ENCODE results near the gene KRT31.

The KRT31 gene

GRCh38 chr17:41403404-41404023 is 6.1 kb upstream of the KRT31 start (continued):
- TF ChIP-seq ZSCAN5A (tag by site-specific recombination; IDR thresholded peaks at IDR 0.05): 0 out of 2 replicates have a peak, but pooled peaks have one; percentile 11
- TF ChIP-seq, protein P1, sequence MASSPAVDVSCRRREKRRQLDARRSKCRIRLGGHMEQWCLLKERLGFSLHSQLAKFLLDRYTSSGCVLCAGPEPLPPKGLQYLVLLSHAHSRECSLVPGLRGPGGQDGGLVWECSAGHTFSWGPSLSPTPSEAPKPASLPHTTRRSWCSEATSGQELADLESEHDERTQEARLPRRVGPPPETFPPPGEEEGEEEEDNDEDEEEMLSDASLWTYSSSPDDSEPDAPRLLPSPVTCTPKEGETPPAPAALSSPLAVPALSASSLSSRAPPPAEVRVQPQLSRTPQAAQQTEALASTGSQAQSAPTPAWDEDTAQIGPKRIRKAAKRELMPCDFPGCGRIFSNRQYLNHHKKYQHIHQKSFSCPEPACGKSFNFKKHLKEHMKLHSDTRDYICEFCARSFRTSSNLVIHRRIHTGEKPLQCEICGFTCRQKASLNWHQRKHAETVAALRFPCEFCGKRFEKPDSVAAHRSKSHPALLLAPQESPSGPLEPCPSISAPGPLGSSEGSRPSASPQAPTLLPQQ (tag by site-specific recombination; IDR thresholded peaks at IDR 0.05): no peak
- no peak for TF ChIP-seq ZNF433 (tag by site-specific recombination; IDR thresholded peaks at IDR 0.05; ENCODE audit: low read depth)
- no peak for TF ChIP-seq ZNF19 (tag by site-specific recombination; IDR thresholded peaks at IDR 0.05; ENCODE audit: low read depth)
- TF ChIP-seq ZNF24 (tag by site-specific recombination; IDR thresholded peaks at IDR 0.05): no peak
- TF ChIP-seq ZNF48 (tag by site-specific recombination; IDR thresholded peaks at IDR 0.05): no peak
- TF ChIP-seq ZNF223 (tag by site-specific recombination; IDR thresholded peaks at IDR 0.05): 0 out of 2 replicates have a peak, but pooled peaks have one; percentile 8
- TF ChIP-seq, protein P2, sequence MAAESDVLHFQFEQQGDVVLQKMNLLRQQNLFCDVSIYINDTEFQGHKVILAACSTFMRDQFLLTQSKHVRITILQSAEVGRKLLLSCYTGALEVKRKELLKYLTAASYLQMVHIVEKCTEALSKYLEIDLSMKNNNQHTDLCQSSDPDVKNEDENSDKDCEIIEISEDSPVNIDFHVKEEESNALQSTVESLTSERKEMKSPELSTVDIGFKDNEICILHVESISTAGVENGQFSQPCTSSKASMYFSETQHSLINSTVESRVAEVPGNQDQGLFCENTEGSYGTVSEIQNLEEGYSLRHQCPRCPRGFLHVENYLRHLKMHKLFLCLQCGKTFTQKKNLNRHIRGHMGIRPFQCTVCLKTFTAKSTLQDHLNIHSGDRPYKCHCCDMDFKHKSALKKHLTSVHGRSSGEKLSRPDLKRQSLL (tag by site-specific recombination; IDR thresholded peaks at IDR 0.05): no peak
- no peak for TF ChIP-seq ZNF138 (tag by site-specific recombination; IDR thresholded peaks at IDR 0.05; ENCODE audit: borderline replicate concordance)
- no peak for TF ChIP-seq KLF1 (tag by site-specific recombination; IDR thresholded peaks at IDR 0.05)
- TF ChIP-seq TRIM28 (IDR thresholded peaks at IDR 0.05; ENCODE audit: borderline replicate concordance, low read length): 0 out of 2 replicates have a peak, but pooled peaks have one; percentile 17
- TF ChIP-seq ZFP41 (tag by site-specific recombination; IDR thresholded peaks at IDR 0.05; ENCODE audit: borderline replicate concordance): no peak
- no peak for TF ChIP-seq ZNF274 (IDR thresholded peaks at IDR 0.05; ENCODE audit: low read length)
- TF ChIP-seq ZNF274 (tag by site-specific recombination; IDR thresholded peaks at IDR 0.05; ENCODE audit: borderline replicate concordance): no peak
- TF ChIP-seq IKZF3 (tag by site-specific recombination; IDR thresholded peaks at IDR 0.05): no peak
- no peak for TF ChIP-seq GLIS1 (tag by site-specific recombination; IDR thresholded peaks at IDR 0.05)
- TF ChIP-seq ZNF549 (tag by site-specific recombination; IDR thresholded peaks at IDR 0.05): no peak
- TF ChIP-seq ZNF510 (tag by site-specific recombination; IDR thresholded peaks at IDR 0.05; ENCODE audit: insufficient replicate concordance): no peak
- no peak for TF ChIP-seq ZNF530 (tag by site-specific recombination; IDR thresholded peaks at IDR 0.05; ENCODE audit: low read depth)
- TF ChIP-seq SALL2 (tag by site-specific recombination; IDR thresholded peaks at IDR 0.05; ENCODE audit: borderline replicate concordance): no peak; the same call in 1 of the 2 replicates
- TF ChIP-seq ZNF114 (tag by site-specific recombination; IDR thresholded peaks at IDR 0.05): no peak
- TF ChIP-seq BCL11A (tag by site-specific recombination; IDR thresholded peaks at IDR 0.05; ENCODE audit: low read depth): no peak
- TF ChIP-seq ZFP37 (tag by site-specific recombination; IDR thresholded peaks at IDR 0.05): 0 out of 2 replicates have a peak, but pooled peaks have one; percentile 73
- TF ChIP-seq ZNF654 (tag by site-specific recombination; IDR thresholded peaks at IDR 0.05; ENCODE audit: low read depth): no peak
- TF ChIP-seq ZBTB8A (tag by site-specific recombination; IDR thresholded peaks at IDR 0.05): no peak
- no peak for TF ChIP-seq WT1 (tag by site-specific recombination; IDR thresholded peaks at IDR 0.05)
- no peak for TF ChIP-seq ZNF658 (tag by site-specific recombination; IDR thresholded peaks at IDR 0.05)
- no peak for TF ChIP-seq ZNF140 (tag by site-specific recombination; IDR thresholded peaks at IDR 0.05)
- TF ChIP-seq MEIS1 (CRISPR knock-in tag; IDR thresholded peaks at IDR 0.05; ENCODE audit: borderline replicate concordance): no peak
- peak; percentile 92 for TF ChIP-seq ZNF513 (tag by site-specific recombination; IDR thresholded peaks at IDR 0.05)
- no peak for TF ChIP-seq ZFHX2 (tag by site-specific recombination; conservative IDR thresholded peaks at IDR 0.05)
- TF ChIP-seq HOXD13 (CRISPR knock-in tag; IDR thresholded peaks at IDR 0.05; ENCODE audit: borderline replicate concordance): no peak
- peak; percentile 95 for TF ChIP-seq ZNF768 (tag by site-specific recombination; IDR thresholded peaks at IDR 0.05)
- TF ChIP-seq, protein P3, sequence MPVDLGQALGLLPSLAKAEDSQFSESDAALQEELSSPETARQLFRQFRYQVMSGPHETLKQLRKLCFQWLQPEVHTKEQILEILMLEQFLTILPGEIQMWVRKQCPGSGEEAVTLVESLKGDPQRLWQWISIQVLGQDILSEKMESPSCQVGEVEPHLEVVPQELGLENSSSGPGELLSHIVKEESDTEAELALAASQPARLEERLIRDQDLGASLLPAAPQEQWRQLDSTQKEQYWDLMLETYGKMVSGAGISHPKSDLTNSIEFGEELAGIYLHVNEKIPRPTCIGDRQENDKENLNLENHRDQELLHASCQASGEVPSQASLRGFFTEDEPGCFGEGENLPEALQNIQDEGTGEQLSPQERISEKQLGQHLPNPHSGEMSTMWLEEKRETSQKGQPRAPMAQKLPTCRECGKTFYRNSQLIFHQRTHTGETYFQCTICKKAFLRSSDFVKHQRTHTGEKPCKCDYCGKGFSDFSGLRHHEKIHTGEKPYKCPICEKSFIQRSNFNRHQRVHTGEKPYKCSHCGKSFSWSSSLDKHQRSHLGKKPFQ (tag by site-specific recombination; IDR thresholded peaks at IDR 0.05): no peak
- TF ChIP-seq ZNF664 (tag by site-specific recombination; IDR thresholded peaks at IDR 0.05): peak; percentile 60

All from HEK293 (cell line).